Subcutaneous adipose tissue (tissue), 4 donors: ENCODE measurements around the gene EPS8. TPM values are rescaled to one million over a fixed set of nuclear protein-coding genes. Genes with fewer than 3 reads are reported as not detected.

Experiments
- total RNA-seq, 4 donors: library from RNA; depleted of rRNA; stranded (reverse); fragments of >200 nt; gene quantifications; one replicate each; pipeline ENCODE4 v1.1.0, GENCODE V29; 2016
- TF ChIP-seq, protein P1 (sequence below): fragments of 450-650 bp; IDR thresholded peaks from one replicate; pipeline ENCODE4 v1.5.1; 2016; ENCODE audit warnings: low read depth, mild to moderate bottlenecking, control low read depth, antibody characterized with exemption, moderate library complexity

EPS8 gene
- total RNA-seq, 4 donors from 2014 or later, result 254 to 462 (median 288) TPM

DNA sequence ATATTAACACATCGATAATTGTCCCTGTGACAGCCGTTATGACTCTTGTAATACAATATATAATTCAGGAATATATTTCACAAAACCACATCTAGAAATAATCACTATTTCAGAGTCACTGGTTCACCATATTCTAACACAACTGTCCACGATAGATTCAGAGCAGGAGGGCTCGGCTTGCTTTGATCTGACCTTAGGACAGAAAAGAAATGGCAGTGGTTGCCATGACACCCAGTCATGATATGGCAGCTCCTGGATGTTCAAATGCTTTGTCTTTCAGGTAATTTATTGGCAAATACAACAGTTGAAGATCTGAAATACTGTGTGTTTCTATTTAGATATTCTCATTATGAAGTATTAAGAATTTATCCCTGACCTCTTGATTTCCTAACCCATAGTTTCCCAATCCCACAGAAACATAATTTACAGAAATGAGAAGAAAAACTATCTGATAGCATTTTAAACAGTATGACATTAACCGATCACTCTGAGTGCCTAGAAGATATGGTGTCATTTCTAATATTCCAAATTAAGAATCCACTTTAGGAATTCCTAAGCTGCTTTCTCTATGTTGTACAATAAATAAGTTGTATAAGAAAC, 116.4 kb downstream of the EPS8 start:
- TF ChIP-seq, protein P1, sequence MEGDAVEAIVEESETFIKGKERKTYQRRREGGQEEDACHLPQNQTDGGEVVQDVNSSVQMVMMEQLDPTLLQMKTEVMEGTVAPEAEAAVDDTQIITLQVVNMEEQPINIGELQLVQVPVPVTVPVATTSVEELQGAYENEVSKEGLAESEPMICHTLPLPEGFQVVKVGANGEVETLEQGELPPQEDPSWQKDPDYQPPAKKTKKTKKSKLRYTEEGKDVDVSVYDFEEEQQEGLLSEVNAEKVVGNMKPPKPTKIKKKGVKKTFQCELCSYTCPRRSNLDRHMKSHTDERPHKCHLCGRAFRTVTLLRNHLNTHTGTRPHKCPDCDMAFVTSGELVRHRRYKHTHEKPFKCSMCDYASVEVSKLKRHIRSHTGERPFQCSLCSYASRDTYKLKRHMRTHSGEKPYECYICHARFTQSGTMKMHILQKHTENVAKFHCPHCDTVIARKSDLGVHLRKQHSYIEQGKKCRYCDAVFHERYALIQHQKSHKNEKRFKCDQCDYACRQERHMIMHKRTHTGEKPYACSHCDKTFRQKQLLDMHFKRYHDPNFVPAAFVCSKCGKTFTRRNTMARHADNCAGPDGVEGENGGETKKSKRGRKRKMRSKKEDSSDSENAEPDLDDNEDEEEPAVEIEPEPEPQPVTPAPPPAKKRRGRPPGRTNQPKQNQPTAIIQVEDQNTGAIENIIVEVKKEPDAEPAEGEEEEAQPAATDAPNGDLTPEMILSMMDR, result no peak

DNA sequence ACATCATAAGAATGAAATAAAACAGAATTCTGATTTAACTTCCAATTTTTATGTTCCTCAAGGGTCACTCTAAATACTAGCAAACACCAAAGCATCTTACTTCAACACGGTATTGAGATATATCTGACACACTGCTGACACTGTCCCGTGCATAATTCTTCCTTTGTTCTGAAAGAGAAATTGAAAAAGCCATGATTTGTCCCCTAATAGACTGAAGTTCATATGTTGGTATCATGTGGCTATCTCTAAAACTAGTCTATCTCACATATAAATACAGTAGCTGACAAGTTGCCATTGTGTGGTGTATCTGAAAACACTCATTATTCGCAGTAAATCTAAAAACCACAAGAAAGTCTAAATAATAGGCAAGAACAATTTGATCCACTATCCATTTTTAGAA, 118.4 kb downstream of the EPS8 start:
- TF ChIP-seq, protein P1, result no peak

DNA sequence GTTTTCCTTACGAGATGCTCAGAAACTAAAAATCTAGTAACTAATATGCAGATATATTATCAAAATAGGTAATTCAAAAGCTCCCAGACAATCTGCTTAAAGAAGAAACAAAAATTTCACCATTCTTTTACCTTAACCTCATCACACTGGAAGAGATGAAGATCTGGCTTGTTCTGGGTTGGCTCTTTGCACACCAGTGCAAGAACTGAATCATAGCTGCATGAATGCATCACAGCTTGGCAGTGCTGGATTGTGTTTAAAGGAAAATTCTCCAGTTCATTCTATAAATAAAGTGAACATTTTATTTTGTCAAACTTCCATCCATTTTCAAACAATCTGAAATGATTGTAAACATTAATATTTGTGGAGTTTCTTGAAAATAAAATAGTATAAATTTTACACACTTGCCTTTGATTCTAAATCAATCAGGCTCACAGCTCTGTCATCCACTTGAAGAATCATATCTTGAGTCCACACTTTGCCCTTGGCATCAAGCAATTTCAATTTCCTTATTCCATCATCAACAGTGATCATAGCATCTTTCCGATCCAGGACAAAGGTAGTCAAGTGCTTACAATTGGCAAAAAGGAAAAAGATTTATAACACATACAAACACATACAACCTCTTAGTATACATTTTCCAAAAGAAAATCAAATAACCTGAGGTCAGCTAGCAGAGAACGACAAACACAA, 119.8 kb downstream of the EPS8 start:
- TF ChIP-seq, protein P1, result no peak

DNA sequence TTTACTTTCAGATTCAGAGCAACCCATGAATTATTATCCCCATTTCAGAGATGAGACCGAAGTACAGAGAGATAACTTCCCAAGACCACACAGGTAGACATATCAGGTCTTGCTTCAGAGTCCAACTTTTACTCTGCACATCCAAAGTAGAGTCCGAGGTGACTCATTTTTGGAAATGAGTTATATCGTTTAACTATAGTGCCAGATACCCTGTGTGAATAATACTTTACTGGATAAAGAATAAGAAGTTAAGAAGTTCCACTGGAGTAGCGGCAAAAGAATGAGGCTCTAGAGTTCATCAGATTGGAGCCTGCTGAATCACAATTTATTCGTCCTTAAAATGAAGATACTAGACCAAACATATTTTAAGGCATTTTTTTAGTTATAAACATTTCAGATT, 124.7 kb downstream of the EPS8 start:
- TF ChIP-seq, protein P1, result no peak

DNA sequence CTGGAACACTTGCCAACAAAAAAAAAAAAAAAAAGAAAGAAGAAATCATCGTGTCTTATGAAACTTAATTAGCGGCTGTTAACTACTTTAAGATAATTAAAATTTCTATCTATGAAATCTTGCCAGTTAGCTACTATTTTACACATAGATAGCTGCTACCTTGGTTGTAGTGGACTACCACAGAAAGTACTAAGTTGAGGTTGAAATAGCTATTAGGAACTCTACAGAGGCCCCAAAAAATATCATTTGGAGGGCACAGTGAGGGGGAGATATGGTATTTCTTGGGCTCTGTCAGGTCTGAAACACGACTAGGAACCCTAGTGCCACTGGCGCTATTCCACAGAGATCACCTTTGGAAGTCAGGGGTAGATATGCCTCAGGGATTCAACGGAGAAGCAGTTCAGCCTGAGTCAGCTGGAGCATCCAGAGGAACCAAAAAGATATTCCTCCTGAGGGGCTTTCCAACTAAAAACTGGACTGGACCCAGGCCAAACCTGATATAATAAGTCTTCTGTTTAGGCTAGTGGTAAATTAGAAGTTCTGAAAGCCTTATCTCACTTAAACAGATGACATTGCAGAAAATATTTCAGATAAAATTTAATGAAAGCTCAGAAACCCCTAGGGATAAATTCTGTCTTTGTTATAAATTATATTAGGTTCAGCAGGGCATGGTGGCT, 126.1 kb downstream of the EPS8 start:
- TF ChIP-seq, protein P1, result no peak

DNA sequence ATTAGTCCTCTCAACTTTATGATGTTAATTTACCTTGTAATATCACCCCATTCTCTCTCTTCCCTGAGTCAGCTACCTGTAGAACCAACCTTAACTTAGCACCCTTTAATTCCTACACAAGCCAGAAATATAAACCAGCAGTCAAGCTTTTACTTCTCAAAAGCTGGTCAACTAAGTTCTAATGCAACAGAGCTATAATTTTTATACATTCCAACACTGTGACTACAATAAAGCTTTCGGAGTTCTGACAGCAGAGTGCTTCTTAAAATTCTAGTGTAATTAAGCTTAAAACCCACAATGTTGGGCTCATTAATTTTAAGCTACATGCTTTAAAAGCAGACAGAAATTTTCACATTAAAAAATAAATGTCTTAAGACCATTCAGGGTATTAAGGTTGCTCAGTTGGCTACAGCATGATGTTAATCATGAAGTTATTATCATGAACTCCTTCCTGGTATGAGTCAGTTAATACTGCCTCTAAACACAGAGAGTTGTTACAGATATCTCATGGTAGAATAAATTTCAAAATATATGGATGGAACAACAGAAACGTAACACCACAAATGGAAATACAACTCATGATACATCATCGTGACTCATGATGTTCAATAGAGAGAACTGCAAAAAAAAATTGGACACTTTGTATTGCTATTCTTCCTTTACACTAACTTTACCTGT, 126.7 kb downstream of the EPS8 start:
- TF ChIP-seq, protein P1, result no peak

DNA sequence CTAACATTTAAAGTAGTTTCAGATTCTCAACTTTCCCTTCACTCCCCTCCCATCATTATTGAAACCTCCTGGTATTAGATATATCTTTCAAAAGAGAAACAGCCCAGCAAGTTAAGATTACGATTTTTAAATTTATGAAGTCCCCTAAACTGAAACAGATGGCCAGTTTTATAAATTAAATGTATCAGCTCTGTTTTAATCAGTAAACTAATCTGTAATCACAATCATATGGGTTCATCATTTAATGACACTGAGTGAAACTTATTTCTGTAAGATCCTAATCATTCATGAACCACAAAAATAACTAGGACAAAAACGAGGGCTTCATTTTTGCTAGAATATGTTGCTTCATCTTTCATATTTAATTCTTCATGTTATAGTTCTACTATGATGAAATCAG, 137.8 kb downstream of the EPS8 start:
- TF ChIP-seq, protein P1, result no peak
